Measurements from ENCODE around the gene TMEM116.
"Not testable (repeated sequence)": the region's sequence is repeated elsewhere in the genome, so short reads cannot be mapped to it uniquely, and the experiment has no call there.

- TF ChIP-seq RAD21 (IDR thresholded peaks at IDR 0.05; ENCODE audit: insufficient read depth, low read depth, low read length); CTCF (IDR thresholded peaks at IDR 0.05 in 2 of 3, conservative IDR thresholded peaks at IDR 0.05 in 1 of 3; ENCODE audit: control insufficient read depth in 2 of 3, extremely low read depth in 1 of 3, insufficient read depth in 1 of 3, low read depth in 3 of 3, low read length in 3 of 3); EZH2 (IDR thresholded peaks at IDR 0.05; ENCODE audit: borderline replicate concordance, control insufficient read depth, low read depth, low read length); USF2 (IDR thresholded peaks at IDR 0.05; ENCODE audit: borderline replicate concordance, low read depth, low read length); ZBED1 (IDR thresholded peaks at IDR 0.05; ENCODE audit: borderline replicate concordance): not testable (repeated sequence)
Observed at GRCh38 chr12:111999129-111999528, 13.8 kb downstream of the TMEM116 start.

Data from GM12878 (cell line).